ENCODE results near the gene STRIP1. TPM values are rescaled to one million over a fixed set of nuclear protein-coding genes. Genes with fewer than 3 reads are reported as not detected.

Gene STRIP1
- total and polyA plus RNA-seq, 2 of the 8 experiments (the other 6 are each of a cell fraction or from before 2014, with no cell fraction given) = 21.3 to 45.6 TPM

DNA sequence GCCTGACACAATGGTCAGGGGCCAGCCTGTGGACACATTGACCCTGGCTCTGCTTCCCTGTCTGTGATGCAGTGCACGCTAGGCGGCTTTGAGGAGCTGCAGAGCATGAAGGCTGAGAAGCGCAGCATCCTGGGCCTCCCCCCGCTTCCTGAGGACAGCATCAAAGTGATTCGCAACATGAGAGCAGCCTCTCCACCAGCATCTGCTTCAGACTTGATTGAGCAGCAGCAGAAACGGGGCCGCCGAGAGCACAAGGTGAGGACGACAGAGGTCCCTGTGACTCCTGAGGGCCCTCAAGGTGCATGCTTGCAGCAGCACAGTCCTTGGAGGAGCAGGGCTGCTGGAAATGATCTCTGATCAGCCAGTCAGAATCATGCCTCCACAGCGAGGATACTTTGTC lies 8.6 kb downstream of the STRIP1 start:
- Histone ChIP-seq H3K14ac (ENCODE audit: insufficient read length) (no peak overlapping the region), H3K4me1 (replicated peaks in 1 of 4; ENCODE audit: control insufficient read depth in 3 of 4, insufficient read depth in 4 of 4, low read length in 3 of 4) (no peaks in the 10 kb centered on the region), H3K4me2 (ENCODE audit: insufficient read depth in 1 of 2, low read depth in 2 of 2, low read length in 2 of 2) (no peak overlapping the region), H4K91ac (replicated peaks; ENCODE audit: insufficient read length, low read length) (no peak overlapping the region), H3K56ac (replicated peaks; ENCODE audit: insufficient read length, low read depth, low read length) (no peak overlapping the region), H3K27ac (ENCODE audit: low read depth, low read length) (no peak overlapping the region), H4K20me1 (replicated peaks in 1 of 2; ENCODE audit: control insufficient read depth in 1 of 2, insufficient read depth in 2 of 2, low read length in 2 of 2) (peaks cover 3 to 15% of the 10 kb centered on the region in 2 experiments), H3K9ac (replicated peaks in 1 of 4; ENCODE audit: extremely low read depth in 1 of 4, low read depth in 3 of 4, low read length in 3 of 4) (no peak overlapping the region), H2BK20ac (ENCODE audit: low read length) (no peak overlapping the region), H2AFZ (ENCODE audit: low read length) (no peak overlapping the region), H2BK15ac (ENCODE audit: low read length) (no peak overlapping the region), H2BK5ac (ENCODE audit: low read depth, low read length) (no peak overlapping the region), H4K5ac (ENCODE audit: insufficient read length, low read depth, low read length) (no peak overlapping the region), H3K23ac (ENCODE audit: insufficient read length) (no peak overlapping the region), H3K4ac (replicated peaks; ENCODE audit: insufficient read length, low read depth, low read length) (no peak overlapping the region), H3K36me3 (ENCODE audit: control insufficient read depth in 2 of 4, insufficient read depth in 4 of 4, low read length in 3 of 4) (peaks cover 57 to 96% (median 84%) of the 10 kb centered on the region in 4 experiments), H3K4me3 (ENCODE audit: extremely low read depth in 1 of 4, insufficient read depth in 2 of 4, low read depth in 3 of 4, low read length in 4 of 4) (no peak overlapping the region), H3K23me2 (ENCODE audit: low read depth, low read length) (no peaks in the 10 kb centered on the region), H3K18ac (ENCODE audit: extremely low read depth, low read length) (no peak overlapping the region), H3K79me2 (ENCODE audit: control insufficient read depth in 1 of 2, insufficient read depth in 2 of 2, low read length in 2 of 2) (no peaks in the 10 kb centered on the region), H4K8ac (ENCODE audit: extremely low read depth, insufficient read depth, low read length) (no peak overlapping the region), H2BK120ac (replicated peaks; ENCODE audit: low read depth, low read length) (no peak overlapping the region), H2BK12ac (ENCODE audit: low read depth, low read length) (no peak overlapping the region), H3K79me1 (ENCODE audit: low read depth, low read length) (peaks cover 4% of the 10 kb centered on the region; the same call in 1 of the 2 replicates), H3K9me3 (ENCODE audit: insufficient read depth in 2 of 2, low read depth in 1 of 2, low read length in 1 of 2) (no peaks in the 10 kb centered on the region), H3K27me3 (replicated peaks in 1 of 4; ENCODE audit: control insufficient read depth in 3 of 4, extremely low read depth in 1 of 4, insufficient read depth in 3 of 4, low read length in 3 of 4) (no peaks in the 10 kb centered on the region), H2AK5ac (ENCODE audit: low read depth, low read length) (no peak overlapping the region)
- 87% methylated on average over 10 of the region's 10 CpGs; no CpG with 5 or more reads in 1 of the 2 experiments for WGBS, 2 experiments (ENCODE audit: extremely low coverage in 1 of 2, insufficient coverage in 1 of 2, insufficient read length in 1 of 2, insufficient replicate concordance in 2 of 2, low coverage in 1 of 2, low lambda C conversion rate in 2 of 2, missing lambda C conversion rate in 1 of 2)
- ChIA-PET CTCF (ENCODE audit: partially characterized antibody) (interaction anchor here (2.4 to 40.7 kb wide), 3 partner anchors 11 to 42 kb away, joined by 11 to 1450 read pairs (median 150); partner anchors contain the start of gene ALX3), POLR2A (ENCODE audit: partially characterized antibody) (interaction anchor here (1.0 to 1.1 kb wide), 2 partner anchors 8 to 10 kb away, joined by 3 to 4 read pairs; partner anchors contain the start of gene STRIP1)
- DNase-seq (ENCODE audit: low read depth in 1 of 2, low spot score in 2 of 2) (no peak), FAIRE-seq (no peak)
- TF ChIP-seq SIRT6 (IDR thresholded peaks at IDR 0.05; ENCODE audit: low read length) = no peak
- TF ChIP-seq PHF8 (conservative IDR thresholded peaks at IDR 0.05; ENCODE audit: low read depth, low read length) = no peak
- no peak for TF ChIP-seq CHD1 (IDR thresholded peaks at IDR 0.05; ENCODE audit: low read depth, low read length)
- TF ChIP-seq SAP30 (IDR thresholded peaks at IDR 0.05; ENCODE audit: insufficient read depth, insufficient replicate concordance, low read length) = no peak
- TF ChIP-seq JUN (IDR thresholded peaks at IDR 0.05; ENCODE audit: low read depth, low read length) = no peak
- TF ChIP-seq JUND (IDR thresholded peaks at IDR 0.05; ENCODE audit: low read length) = no peak
- TF ChIP-seq SRF (IDR thresholded peaks at IDR 0.05; ENCODE audit: low read depth, low read length) = no peak
- no peak for TF ChIP-seq EP300 (IDR thresholded peaks at IDR 0.05; ENCODE audit: borderline replicate concordance in 1 of 2, low read depth in 2 of 2, low read length in 2 of 2)
- no peak for TF ChIP-seq HDAC6 (IDR thresholded peaks at IDR 0.05; ENCODE audit: low read depth, low read length)
